Stimulated activated CD8-positive, alpha-beta memory T cell treated with anti-CD3 and anti-CD28 coated beads, Interleukin-7, amount 100 ng/mL, for 1 hour (primary cell): ENCODE results near the gene ZCCHC8.
A peak's percentile ranks its signal among the peaks of the same experiment; 100 is the strongest.
"Not testable (repeated sequence)": the region's sequence is repeated elsewhere in the genome, so short reads cannot be mapped to it uniquely, and the experiment has no call there.

Experiments used
- DNase-seq, 2 donors: peaks; one replicate each; pipeline ENCODE4 v3.0.0-alpha.2; 2020; ENCODE audit warnings: low read depth in 2 of 2

The ZCCHC8 gene

DNA sequence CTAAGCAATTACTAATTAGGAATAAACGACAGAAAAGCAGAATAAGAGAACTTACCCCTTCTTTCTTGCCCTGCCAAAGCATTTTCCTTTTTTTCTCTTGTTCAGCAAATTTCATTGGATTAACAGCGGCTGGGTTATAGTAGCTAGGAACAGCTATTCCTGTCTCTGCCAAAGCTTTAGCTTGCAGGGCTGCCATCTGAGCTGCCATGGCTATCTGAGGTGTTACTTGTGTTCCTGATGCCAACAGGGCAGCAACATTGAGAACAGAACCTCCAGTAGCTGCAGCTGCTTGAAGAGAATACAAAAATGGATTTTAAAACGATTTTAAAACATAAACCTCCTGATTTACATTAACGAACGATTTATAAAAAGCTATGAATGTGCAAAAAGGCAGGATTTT lies 7.4 kb upstream of the ZCCHC8 start:
- no peak for DNase-seq

DNA sequence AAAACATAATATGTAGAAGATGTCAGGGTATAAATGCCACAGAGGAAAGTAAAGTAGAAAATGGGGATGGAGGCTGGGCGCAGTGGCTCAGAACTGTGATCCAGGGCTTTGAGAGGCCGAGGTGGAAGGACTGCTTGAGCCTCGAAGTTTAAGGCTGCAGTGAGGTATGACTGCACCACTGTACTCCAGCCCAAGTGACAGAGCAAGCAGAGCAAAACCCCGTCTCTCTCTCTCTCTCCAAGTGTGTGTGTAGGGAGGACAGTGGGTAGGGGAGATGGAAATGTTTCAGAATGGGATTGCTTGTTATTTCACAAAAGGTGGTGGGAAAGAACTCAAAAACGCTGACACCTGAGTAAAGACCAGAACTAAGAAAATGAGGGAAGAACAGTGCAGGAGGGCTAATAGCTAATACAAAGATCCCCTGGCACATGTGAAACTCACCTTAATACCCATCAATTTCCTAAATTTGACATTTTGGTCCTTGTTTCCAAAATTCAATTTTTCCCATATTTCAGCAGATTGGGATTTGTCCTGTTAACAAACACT lies 5.7 kb upstream of the ZCCHC8 start:
- no peak for DNase-seq

DNA sequence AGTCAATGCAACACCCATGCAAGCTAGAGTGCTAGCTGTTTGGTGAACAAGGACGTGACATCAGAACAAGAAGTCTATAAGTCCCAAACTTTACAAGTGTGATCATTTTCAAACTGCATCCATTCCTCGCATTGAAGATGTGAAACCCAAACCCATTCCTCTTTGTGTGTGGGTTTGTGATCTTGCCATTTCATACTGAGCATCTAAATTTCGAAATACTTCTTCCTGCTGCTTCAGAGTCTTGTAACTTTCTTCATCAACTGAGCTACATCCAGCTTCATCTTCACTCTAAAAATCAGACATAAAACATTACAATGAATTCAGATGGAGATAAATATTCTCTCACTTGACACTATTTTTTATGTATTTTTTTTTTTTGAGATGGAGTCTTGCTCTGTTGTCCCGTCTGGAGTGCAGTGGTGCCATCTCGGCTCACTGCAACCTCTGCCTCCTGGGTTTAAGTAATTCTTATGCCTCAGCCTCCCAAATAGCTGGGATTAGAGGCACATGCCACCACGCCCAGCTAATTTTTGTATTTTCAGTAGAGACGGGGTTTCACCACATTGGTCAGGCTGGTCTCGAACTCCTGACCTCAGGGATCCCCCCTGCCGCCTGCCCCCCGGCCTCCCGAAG lies 4.8 kb upstream of the ZCCHC8 start:
- DNase-seq: no peak

DNA sequence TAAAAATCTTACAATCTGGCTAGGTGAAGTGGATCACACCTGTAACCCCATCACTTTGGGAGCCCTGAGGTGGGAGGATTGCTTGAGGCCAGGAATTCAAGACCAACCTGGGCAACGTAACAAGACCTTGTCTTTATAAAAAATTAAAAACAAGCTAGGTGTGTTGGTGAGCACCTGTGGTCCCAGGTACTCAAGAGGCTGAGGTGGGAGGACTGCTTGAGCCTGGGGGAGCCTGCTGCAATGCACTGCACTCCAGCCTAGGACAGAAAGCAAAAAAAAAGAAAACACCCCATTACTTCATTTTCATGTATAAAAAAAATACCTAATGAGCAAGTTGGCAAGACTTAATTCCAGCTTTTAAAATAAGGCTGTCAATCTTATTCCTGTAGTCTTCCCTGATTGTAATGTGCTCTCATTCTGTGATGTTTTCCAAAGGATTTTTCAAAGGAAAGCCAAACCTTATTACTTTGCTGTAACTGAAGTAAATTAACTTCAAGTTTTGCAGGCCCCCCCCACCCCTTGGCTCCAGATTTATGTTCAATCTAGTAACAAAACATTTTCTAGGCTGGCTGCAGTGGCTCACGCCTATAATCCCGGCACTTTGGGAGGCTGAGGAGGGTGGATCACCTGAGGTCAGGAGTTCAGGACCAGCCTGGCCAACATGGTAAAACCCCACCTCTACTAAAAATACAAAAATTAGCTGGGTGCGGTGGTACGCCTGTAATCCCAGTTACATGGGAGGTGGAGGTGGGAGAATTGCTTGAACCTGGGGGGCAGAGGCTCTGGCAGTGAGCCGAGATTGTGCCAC lies 3.3 kb upstream of the ZCCHC8 start:
- no peak for DNase-seq

DNA sequence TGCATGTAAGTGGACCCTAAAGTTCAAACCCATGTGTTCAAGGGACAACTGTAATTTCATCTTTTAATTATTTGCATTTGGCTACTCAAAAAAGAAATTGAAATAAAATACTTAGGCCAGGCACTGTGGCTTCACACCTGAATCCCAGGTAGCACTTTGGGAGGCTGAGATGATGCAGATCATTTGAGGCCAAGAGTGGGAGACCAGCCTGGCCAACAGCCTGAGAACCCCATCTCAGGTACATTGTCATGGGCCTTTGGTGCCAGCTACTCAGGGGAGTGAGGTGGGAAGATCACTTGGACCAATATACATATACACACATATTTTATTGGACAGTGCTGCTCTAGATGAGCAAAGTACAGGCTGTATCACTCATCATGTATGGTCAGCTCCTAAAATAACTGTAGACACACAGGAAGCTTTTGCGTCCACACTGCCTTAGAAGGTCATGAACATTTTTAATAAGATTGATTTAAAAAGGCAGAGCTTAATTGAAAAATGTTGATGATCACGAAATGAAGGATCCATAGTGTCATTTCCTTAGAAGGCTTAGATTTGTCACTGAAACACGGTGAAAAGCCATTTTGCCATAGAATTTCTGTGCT lies 2.5 kb upstream of the ZCCHC8 start:
- DNase-seq: no peak

DNA sequence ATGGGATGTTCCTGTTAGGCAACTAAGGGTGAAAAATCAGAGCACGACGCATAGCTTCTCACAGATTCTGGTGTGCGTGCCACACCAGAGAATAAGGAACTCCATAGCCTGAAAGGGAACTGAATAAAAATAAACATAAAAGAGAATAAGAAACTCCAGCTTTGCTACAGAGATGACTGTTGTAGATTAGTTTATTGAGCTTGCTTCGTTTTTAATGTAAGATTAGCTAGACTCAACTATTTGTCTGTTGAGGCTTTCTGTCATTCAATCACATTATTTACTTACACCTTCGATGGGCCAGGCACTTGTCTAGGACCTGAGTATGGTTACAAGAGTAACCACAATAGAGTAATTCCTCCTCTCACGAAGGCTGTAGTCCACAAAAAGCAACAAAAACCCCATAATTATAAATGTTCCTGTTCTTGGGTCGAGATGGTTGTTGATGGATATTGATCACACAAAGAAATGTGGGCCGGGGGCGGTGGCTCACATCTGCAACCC lies 807 bp upstream of the ZCCHC8 start:
- DNase-seq: no peak

DNA sequence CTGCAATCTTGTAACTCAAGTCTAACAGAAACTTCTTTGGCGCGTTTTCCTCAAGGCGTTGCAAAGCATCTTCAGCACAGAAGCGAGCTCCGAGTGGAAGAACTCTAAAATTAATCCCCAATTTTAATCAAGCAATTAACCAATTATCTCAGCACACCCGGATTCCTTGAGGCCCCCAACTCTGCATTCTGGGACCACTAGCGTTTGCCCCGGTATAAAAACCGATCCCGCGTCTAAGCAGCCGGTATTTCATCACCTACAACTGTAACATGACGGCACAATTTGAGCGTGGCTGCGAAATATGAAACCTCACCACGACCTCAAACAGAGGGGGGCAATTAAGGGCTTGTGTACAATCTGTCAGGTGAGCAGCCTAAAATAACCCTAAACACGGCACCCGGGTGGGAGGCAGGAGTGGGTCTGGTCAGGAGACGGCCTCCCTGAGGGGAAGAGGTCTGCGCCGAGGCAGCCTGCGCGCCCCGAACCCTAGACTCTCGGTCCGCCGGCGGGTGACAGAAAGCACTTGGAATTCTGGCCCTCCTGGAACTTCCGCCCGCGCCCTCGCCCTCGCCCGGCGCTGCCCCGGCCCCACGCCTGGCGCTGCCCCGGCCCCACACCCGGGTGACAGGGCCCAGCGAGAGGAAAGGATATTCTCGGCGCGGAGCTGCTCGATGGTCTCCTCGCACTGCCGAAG lies 594 bp downstream of the ZCCHC8 start:
- peak in 1 of 2 donors; percentile 8 for DNase-seq

DNA sequence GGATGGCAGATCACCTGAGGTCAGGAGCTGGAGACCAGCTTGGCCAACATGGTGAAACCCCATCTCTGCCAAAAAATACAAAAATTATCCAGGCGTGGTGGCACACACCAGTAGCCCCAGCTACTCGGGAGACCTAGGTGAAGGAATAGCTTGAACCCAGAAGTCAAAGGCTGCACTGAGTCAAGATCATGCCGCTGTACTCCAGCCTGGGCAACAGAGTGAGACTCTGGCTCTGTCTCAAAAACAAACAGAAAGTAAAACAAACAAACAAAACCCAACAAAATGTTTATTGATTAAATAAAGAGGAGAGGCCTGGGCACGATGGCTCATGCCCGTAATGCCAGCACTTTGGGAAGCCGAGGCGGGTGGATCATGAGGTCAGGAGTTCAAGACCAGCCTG lies 5.5 kb downstream of the ZCCHC8 start:
- no peak for DNase-seq

DNA sequence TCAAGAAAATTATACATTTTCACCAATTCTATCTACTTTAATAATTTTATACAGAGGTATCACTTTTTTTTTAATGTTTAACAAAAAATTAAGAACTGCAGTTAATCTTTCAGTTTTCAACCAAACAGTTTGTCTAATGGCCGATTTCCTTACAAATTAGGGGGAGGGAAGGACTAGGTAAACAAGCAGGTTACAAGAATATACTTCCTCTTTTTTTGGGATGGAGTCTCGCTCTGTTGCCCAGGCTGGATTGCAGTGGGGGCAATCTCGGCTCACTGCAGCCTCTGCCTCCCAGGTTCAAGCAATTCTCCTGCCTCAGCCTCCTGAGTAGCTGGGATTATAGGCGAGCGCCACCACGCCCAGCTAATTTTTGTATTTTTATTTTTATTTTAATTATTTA lies 7.5 kb downstream of the ZCCHC8 start:
- DNase-seq: not testable (repeated sequence)

DNA sequence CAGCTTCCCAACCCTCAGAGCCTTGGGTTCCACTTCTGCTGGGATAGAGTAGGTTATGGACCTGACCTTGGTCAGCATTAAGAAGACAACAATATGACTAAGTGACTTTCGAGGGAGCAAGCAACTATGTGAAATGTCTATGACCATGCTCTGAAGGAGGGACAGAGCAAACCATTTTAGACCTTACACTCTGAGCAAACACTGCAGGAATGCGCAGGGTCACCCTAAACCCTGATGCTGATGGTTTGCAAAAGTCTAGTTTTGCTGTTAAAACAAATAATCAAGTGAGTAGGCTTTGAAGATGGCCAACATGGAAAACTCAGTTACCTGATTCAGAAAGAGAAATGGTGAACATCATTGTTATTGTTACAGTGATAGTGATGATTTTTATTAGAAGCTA lies 8.7 kb downstream of the ZCCHC8 start:
- no peak for DNase-seq

DNA sequence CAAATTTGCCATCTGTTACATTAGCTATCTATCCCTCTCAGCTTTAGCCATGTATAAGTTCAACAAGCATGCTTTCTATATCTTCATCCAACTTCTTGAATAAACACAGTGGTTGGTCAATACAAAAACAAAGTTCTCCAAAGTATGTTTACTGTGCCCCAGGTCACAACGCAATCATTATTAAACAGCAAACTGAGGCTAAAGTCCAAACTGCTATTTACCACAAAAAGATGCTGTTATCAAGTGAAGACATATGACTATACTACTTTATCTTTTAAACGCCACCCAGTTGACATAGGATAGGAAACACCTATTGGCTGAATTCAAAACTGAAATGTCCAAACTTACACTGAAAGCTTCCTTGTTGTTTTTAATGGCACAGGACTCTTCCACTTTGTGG lies 11.7 kb downstream of the ZCCHC8 start:
- no peak for DNase-seq

DNA sequence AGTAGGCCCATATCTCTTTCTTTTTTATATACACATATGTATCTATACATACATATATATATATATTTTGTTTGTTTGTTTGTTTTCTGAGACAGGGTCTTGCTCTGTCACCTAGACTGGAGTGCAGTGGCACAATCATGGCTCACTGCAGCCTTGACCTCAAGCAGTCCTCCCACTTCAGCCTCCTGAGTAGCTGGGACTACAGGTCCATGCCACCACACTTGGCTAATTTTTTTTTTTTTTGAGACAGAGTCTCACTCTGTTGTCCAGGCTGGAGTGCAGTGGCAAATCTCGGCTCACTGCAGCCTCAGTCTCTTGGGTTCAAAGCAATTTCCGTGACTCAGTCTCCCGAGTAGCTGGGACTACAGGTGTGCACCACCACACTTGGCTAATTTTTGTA lies 12.9 kb downstream of the ZCCHC8 start:
- not testable (repeated sequence) for DNase-seq

DNA sequence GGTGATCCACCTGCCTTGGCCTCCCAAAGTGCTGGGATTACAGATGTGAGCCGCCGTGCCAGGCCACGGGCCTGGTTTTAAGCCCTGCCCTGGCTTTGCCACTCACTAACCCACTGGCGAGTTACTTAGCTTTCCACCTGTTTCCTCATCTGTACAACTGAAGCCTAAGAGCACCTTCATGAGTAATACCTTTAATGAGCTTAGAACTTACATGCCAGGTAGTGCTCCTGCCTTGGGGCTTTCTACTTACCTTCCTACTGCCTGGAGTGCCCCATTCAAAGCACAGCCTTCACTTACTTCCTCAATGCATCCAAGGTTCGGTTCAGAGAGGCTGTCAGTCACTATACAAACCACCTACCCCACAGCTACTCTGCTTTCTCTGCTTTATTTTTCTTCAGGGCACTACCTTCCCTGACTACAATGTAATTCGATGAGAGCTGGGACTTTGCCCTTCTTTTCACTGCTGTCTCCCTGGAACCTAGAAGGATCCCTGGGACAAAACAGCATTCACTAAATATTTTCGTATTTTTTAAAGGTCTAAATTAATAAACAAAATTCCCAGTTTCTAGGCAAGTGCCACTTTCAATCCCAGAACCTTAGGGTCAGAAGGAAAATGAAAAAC lies 13.8 kb downstream of the ZCCHC8 start:
- DNase-seq: no peak

DNA sequence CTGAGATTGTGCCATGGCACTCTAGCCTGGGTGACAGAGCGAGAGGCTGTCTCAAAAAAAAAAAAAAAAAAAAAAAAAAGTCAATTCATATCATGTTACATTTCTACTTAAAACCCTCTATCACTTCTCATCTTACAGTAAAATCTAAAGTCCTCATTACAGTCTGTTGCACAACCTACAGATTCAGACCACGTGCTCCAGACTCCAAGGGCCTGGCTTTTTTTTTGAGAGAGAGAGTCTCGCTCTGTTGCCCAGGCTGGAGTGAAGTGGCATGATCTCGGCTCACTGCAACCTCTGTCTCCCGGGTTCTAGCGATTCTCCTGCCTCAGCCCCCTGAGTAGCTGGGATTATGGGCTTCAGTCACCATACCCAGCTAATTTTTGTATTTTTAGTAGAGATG lies 14.4 kb downstream of the ZCCHC8 start:
- not testable (repeated sequence) for DNase-seq

DNA sequence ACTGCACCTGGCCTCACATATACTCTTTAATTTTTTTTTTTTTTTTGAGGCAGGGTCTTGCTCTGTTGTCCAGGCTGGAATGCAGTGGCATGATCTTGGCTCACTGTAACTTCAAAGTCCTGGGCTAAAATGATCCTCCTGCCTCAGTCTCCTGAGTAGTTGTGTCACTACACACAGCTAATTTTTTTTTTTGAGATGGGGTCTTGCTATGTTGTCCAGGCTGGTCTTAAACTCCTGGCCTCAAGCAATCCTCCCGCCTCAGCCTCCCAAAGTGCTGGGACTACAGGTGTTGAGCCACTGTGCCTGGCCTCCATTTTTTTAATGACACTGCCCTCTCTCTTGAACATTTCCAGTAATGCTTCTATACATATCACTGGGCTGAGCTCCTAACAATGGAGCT lies 16.3 kb downstream of the ZCCHC8 start:
- DNase-seq: not testable (repeated sequence)

DNA sequence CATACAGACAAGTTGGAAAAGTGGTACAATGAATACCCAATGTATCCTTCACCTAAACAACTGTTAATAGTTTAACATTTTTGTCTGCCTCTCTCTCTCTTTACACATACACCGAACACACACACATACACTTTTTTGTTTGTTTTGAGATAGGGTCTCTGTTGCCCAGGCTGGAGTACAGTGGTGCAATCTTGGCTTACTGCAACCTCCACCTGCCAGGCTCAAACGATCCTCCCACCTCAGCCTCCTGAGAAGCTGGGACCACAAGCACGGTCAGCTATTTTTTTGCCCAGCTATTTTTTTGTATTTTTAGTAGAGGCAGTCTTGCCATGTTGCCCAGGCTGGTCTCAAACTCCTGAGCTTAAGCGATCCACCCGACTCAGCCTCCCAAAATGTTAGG lies 16.8 kb downstream of the ZCCHC8 start:
- no peak for DNase-seq

DNA sequence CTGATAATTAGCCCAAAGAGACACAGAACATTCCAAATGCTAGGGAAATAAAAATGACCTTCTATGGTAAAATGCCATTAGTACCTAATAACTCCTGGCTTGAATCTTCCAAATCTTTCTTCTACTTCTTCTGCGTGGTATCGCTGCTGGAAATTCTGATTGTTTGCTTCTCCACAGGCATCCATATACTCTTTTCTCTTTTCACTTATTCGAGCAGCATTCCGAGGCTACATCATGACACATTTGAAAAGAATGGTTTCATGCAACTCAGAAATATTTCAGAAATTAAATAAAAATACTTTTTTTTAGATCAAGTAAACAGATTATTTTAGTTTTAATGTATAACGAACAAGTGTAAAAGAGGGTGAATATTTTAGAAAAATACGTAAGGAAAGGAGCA lies 18.9 kb downstream of the ZCCHC8 start:
- DNase-seq: no peak

DNA sequence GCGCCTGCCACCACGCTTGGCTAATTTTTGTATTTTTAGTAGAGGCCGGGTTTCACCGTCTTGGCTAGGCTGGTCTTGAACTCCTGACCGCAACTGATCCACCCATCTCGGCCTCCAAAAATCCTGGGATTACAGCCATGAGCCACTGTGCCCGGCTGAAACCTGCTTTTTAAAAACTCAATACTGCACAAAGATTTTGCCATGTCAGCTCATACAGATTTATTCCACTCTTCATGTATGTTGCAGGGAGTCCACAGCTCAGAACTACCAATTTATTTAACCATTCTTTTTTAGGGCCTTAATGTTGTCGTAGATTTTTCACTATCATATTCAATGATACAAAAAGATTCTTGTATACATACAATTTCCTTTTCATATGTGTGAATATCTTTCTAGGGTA lies 20.0 kb downstream of the ZCCHC8 start:
- DNase-seq: no peak

DNA sequence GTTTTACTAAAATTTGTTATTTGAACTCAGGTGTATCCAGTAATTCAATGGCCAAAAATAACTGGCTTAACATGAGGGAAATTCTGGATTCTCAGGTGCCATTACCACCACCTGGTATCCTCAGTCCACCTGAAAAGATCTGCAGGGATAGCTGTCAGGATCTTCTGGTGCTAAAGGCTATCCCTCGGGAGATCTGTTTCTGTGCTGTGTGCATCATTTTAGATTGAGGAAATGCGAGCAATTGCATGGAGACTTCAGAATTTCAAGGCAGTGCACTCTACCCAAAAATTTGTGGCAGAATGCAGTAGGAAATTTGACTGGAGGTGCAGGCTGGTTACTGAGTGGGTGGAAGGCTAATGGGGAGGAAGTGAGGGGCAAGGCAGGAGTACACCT lies 26.4 kb downstream of the ZCCHC8 start:
- no peak for DNase-seq

DNA sequence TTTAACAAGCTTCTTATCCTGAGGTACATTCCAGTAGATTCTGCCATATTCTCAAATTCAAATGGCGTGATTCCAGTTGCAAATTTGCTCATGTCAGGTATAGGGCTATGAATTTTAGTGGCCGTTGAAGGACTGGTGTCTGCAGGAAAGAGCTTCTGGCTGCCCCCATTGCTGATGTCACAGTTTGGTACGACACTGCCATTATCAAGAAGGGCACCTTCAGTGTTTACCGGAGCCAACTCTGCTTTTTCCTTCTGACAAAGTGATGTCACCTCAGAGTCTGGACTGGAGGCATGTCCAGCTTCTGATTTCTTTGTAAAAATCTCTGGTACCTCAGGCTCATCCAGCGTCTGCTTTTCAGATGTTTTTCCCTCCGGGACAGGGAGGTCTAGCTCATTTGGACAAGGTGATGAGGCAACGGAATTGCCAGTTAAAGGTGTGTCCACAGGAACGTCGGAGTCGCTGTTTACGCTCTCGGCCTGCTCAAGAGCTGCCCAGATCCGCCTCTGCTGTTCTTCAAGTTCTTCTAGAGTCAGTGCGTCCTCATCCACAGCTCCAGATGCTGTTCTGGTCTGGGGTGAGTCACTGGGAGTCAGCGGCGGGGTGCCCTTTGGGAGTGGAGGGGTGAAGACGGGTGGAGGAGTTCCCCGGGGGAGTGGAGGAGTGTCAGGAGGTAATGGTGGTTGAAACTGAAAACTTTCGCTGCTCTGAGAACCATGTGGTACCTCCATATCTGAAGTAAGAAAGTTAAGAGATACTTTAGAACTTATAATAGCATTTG lies 27.0 kb downstream of the ZCCHC8 start:
- DNase-seq: no peak
